Mesenchymal stem cell (in vitro differentiated cells and primary cell): ENCODE results near the gene VAC14.

Experiments used
- DNase-seq: peaks from one replicate; pipeline ENCODE4 v3.0.0-alpha.2; 2013
- H2AFZ ChIP-seq: one replicate; pipeline ENCODE4 v1.6.1; 2013; ENCODE audit warnings: low read depth, mild to moderate bottlenecking, control low read depth, inconsistent platforms, low read length, moderate library complexity
- H2AK5ac ChIP-seq: 2 replicates; pipeline ENCODE4 v1.6.1; 2013; ENCODE audit warnings: low read length, moderate library complexity, mild to moderate bottlenecking, inconsistent platforms; ENCODE audit not compliant: severe bottlenecking
- H2BK120ac ChIP-seq: one replicate; pipeline ENCODE4 v1.6.1; 2013; ENCODE audit warnings: low read depth, mild to moderate bottlenecking, inconsistent platforms, low read length, moderate library complexity
- H2BK12ac ChIP-seq, 2 experiments: one replicate each; pipeline ENCODE4 v1.6.1; 2013; ENCODE audit warnings: inconsistent platforms in 2 of 2, low read length in 2 of 2, mild to moderate bottlenecking in 2 of 2, moderate library complexity in 2 of 2, control low read depth in 1 of 2
- H2BK15ac ChIP-seq: one replicate; pipeline ENCODE4 v1.6.1; 2013; ENCODE audit warnings: mild to moderate bottlenecking, low read depth, inconsistent platforms; ENCODE audit not compliant: poor library complexity, severe bottlenecking
- H2BK5ac ChIP-seq: 2 replicates; pipeline ENCODE4 v1.6.1; 2013; ENCODE audit warnings: low read depth, mild to moderate bottlenecking, low read length, control low read depth, inconsistent platforms; ENCODE audit not compliant: poor library complexity, severe bottlenecking
- H3K14ac ChIP-seq, 2 experiments: one replicate each; pipeline ENCODE4 v1.6.1; 2013; ENCODE audit warnings: inconsistent platforms in 2 of 2, low read length in 2 of 2, control low read depth in 1 of 2, mild to moderate bottlenecking in 1 of 2, moderate library complexity in 1 of 2
- H3K18ac ChIP-seq, 2 experiments: one replicate each; pipeline ENCODE4 v1.6.1; 2013; ENCODE audit warnings: inconsistent platforms in 2 of 2, low read length in 2 of 2, control low read depth in 1 of 2, low read depth in 1 of 2, mild to moderate bottlenecking in 1 of 2
- H3K23ac ChIP-seq, 2 experiments: one replicate each; pipeline ENCODE4 v1.6.1; 2013; ENCODE audit warnings: inconsistent platforms in 2 of 2, low read length in 2 of 2, mild to moderate bottlenecking in 2 of 2, moderate library complexity in 2 of 2, control low read depth in 1 of 2
- H3K27ac ChIP-seq: 2 replicates; pipeline ENCODE4 v1.5.1; 2013; ENCODE audit warnings: mild to moderate bottlenecking, moderate library complexity, low read length, control low read depth, inconsistent platforms; ENCODE audit not compliant: poor library complexity, severe bottlenecking
- H3K27me3 ChIP-seq, 2 experiments: 2 replicates each; pipeline versions ENCODE4 v1.6.1 to v1.7.0; 2013; ENCODE audit warnings: low read length in 2 of 2, mild to moderate bottlenecking in 2 of 2, moderate library complexity in 2 of 2, control low read depth in 1 of 2, inconsistent platforms in 1 of 2; ENCODE audit not compliant: control insufficient read depth in 1 of 2, insufficient read depth in 1 of 2
- H3K36me3 ChIP-seq, 2 experiments: 2 replicates each; pipeline versions ENCODE4 v1.6.1 to v1.7.0; 2013; ENCODE audit warnings: low read length in 2 of 2, control low read depth in 1 of 2, inconsistent platforms in 1 of 2, low read depth in 1 of 2, mild to moderate bottlenecking in 1 of 2; ENCODE audit not compliant: insufficient read depth in 2 of 2, control insufficient read depth in 1 of 2
- H3K4ac ChIP-seq, 2 experiments: one replicate each; pipeline ENCODE4 v1.6.1; 2013; ENCODE audit warnings: inconsistent platforms in 2 of 2, low read length in 2 of 2, mild to moderate bottlenecking in 2 of 2, moderate library complexity in 2 of 2, control low read depth in 1 of 2, low read depth in 1 of 2
- H3K4me1 ChIP-seq: 2 replicates; pipeline ENCODE4 v1.6.1; 2013; ENCODE audit warnings: low read depth, low read length, control low read depth; ENCODE audit not compliant: control insufficient read depth, insufficient read depth
- H3K4me2 ChIP-seq: 2 replicates; pipeline ENCODE4 v1.6.1; 2013; ENCODE audit warnings: low read length, mild to moderate bottlenecking, inconsistent platforms; ENCODE audit not compliant: poor library complexity, severe bottlenecking
- H3K4me3 ChIP-seq, 2 experiments: 2 replicates each; pipeline versions ENCODE4 v1.5.1 to v1.7.0; 2013; ENCODE audit warnings: low read length in 2 of 2, mild to moderate bottlenecking in 2 of 2, control low read depth in 1 of 2, low read depth in 1 of 2; ENCODE audit not compliant: insufficient read depth in 1 of 2
- H3K79me1 ChIP-seq: replicated peaks from 2 replicates; pipeline ENCODE4 v1.6.1; 2013; ENCODE audit warnings: mild to moderate bottlenecking, control low read depth, low read length, inconsistent platforms; ENCODE audit not compliant: poor library complexity, severe bottlenecking
- H3K9ac ChIP-seq: 2 replicates; pipeline ENCODE4 v1.7.0; 2013; ENCODE audit warnings: mild to moderate bottlenecking, low read length, moderate library complexity
- H3K9me3 ChIP-seq: 2 replicates; pipeline ENCODE4 v1.7.0; 2013; ENCODE audit warnings: mild to moderate bottlenecking, low read length; ENCODE audit not compliant: control insufficient read depth
- H4K8ac ChIP-seq: one replicate; pipeline ENCODE4 v1.6.1; 2013; ENCODE audit warnings: inconsistent platforms, mild to moderate bottlenecking, low read length, moderate library complexity
- H4K91ac ChIP-seq: one replicate; pipeline ENCODE4 v1.6.1; 2013; ENCODE audit warnings: mild to moderate bottlenecking, low read length, inconsistent platforms
- WGBS: methylation state at CpG from one replicate; pipeline ENCODE4 v1.1.7; 2013; ENCODE audit warnings: mixed read lengths; 5-methylcytosine and 5-hydroxymethylcytosine counted together

The VAC14 gene

GRCh38 chr16:70657956-70658355 is 143.0 kb downstream of the VAC14 start:
- no peaks in the 10 kb centered on the region for H3K9me3 ChIP-seq
- no peak overlapping the region for H3K9ac ChIP-seq
- H4K91ac ChIP-seq = no peak overlapping the region
- H3K4me1 ChIP-seq = peaks cover 6% of the 10 kb centered on the region
- H3K4me3 ChIP-seq = no peak overlapping the region
- H3K23ac ChIP-seq = no peak overlapping the region
- no peak overlapping the region for H2BK12ac ChIP-seq
- H4K8ac ChIP-seq = no peak overlapping the region
- H3K27me3 ChIP-seq = no peaks in the 10 kb centered on the region
- no peak overlapping the region for H3K27ac ChIP-seq
- no peak overlapping the region for H2AFZ ChIP-seq
- H3K14ac ChIP-seq = no peak overlapping the region
- 84% methylated on average over 7 of the region's 7 CpGs for WGBS
- H3K79me1 ChIP-seq = peaks cover 3% of the 10 kb centered on the region
- no peak overlapping the region for H2BK5ac ChIP-seq
- H3K18ac ChIP-seq = no peak overlapping the region
- H2AK5ac ChIP-seq = no peak overlapping the region
- H3K4ac ChIP-seq = no peak overlapping the region
- no peak overlapping the region for H3K4me2 ChIP-seq
- H2BK120ac ChIP-seq = no peak overlapping the region
- DNase-seq = no peak
- peaks cover 3 to 16% of the 10 kb centered on the region in 2 experiments for H3K36me3 ChIP-seq
- H2BK15ac ChIP-seq = no peak overlapping the region

GRCh38 chr16:70656712-70657263 is 144.2 kb downstream of the VAC14 start:
- Histone ChIP-seq H3K4me3 (no peak overlapping the region), H3K14ac (no peak overlapping the region), H2BK5ac (no peak overlapping the region), H3K27ac (no peak overlapping the region), H4K8ac (no peak overlapping the region), H3K23ac (no peak overlapping the region), H3K79me1 (no peaks in the 10 kb centered on the region), H3K4me1 (peaks cover 2% of the 10 kb centered on the region), H3K9ac (no peak overlapping the region), H2BK15ac (no peak overlapping the region), H2AK5ac (no peak overlapping the region), H2BK12ac (no peak overlapping the region), H3K4ac (no peak overlapping the region), H2BK120ac (no peak overlapping the region), H3K36me3 (peaks cover 2 to 4% of the 10 kb centered on the region in 2 experiments), H2AFZ (no peak overlapping the region), H4K91ac (no peak overlapping the region), H3K4me2 (no peak overlapping the region), H3K18ac (no peak overlapping the region), H3K27me3 (no peaks in the 10 kb centered on the region), H3K9me3 (no peaks in the 10 kb centered on the region)
- no peak for DNase-seq
- 88% methylated on average over 22 of the region's 22 CpGs for WGBS

DNA sequence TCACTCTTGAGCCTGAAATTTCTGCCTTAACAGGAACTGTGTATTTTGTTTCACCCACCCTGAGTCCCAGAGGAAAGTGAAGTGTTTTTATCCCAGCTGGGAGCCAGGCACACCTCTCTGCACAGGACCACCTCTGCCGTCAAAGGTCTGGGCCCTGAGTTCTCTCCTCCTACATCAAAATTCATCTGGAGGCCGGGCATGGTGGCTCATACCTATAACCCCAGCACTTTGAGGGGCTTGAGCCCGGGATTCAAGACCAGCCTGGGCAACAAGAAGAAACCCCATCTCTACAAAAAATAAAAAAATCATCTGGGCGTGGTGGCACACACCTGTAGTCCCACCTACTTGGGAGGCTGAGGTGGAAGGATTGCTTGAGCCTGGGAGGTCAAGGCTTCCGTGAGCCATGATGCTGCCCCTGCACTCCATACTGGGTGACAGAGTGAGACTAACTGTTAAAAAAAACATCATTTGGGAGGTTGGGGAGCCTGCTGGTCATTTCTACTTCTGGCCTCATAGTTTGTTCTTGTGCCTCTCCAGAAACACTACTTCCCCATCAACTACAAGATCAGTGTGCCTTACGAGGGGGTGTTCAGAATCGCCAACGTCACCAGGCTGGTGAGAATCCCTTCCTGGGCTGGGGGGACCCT is 144.8 kb downstream of the VAC14 start:
- Histone ChIP-seq H3K9me3 (no peaks in the 10 kb centered on the region), H2BK120ac (no peak overlapping the region), H3K14ac (no peak overlapping the region), H2AK5ac (no peak overlapping the region), H3K4me1 (peaks cover 4% of the 10 kb centered on the region), H3K79me1 (no peaks in the 10 kb centered on the region), H3K9ac (no peak overlapping the region), H3K27me3 (no peaks in the 10 kb centered on the region), H3K18ac (no peak overlapping the region), H3K4me2 (no peak overlapping the region), H2BK15ac (no peak overlapping the region), H3K4me3 (no peak overlapping the region), H2AFZ (no peak overlapping the region), H3K27ac (no peak overlapping the region), H3K4ac (no peak overlapping the region), H3K23ac (no peak overlapping the region), H2BK12ac (no peak overlapping the region), H2BK5ac (no peak overlapping the region), H3K36me3 (no peaks in the 10 kb centered on the region), H4K8ac (no peak overlapping the region), H4K91ac (no peak overlapping the region)
- DNase-seq = no peak
- WGBS = 92% methylated on average over 7 of the region's 8 CpGs

DNA sequence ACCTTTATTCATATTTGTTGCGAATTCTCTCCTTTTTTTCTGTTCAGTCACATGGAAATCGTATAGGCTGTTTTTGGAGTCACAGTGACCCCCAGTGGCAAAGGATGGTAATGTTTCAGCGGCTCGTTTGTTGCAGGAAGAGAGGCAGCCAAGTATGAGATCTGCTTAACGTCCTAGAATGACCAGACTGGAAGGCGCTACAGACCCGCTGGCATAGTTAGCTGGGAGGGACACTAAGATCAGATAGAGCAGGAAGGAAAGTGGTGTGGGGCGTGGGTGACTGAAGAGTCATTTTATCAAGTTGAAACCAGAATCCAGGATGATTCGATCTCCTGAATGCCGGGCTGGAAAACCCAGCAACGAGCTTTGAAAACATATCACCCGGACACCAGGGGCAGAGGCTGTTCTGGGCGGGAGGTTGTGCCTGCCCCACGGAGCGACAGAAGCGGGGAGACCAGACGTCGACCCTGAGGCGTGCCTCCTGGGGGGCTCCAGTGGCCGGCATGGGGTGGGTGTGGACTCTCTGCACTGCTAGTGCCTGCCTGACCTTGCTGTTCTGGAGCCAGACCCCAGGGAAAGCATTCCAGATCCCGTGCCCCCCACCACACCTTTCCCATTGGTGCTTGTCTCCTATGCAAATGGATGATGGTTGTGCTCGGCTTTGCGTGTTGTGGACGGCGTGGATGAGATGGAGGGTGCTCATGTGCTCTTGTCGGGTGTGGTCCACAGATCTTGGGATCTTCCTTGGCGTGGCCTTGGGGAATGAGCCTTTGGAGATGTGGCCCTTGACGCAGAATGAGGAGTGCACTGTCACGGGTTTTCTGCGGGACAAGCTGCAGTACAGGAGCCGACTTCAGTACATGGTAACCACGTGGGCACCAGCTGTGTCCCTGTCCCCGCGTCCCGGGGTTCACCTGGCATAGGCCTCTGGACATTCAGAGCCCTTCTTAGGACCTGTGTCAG is 146.9 kb downstream of the VAC14 start:
- Histone ChIP-seq H2BK120ac (no peak overlapping the region), H2BK15ac (peak overlapping the region; percentile 61), H2BK5ac (no peak overlapping the region), H3K27me3 (no peaks in the 10 kb centered on the region), H4K91ac (peak overlapping the region; percentile 48), H3K23ac (no peak overlapping the region), H3K79me1 (no peaks in the 10 kb centered on the region), H3K14ac (no peak overlapping the region), H3K36me3 (no peaks in the 10 kb centered on the region), H3K9me3 (no peaks in the 10 kb centered on the region), H2BK12ac (peak overlapping the region; percentile 61 to 76), H3K4me2 (peak overlapping the region; percentile 30), H3K18ac (peak overlapping the region in 1 of 2 experiments; percentile 61), H3K4me3 (peak overlapping the region in 1 of 2 experiments; percentile 73), H2AK5ac (no peak overlapping the region), H2AFZ (peak overlapping the region; percentile 18), H4K8ac (peak overlapping the region; percentile 24), H3K4ac (peak overlapping the region; percentile 42 to 54), H3K4me1 (peaks cover 7% of the 10 kb centered on the region), H3K9ac (peak overlapping the region; percentile 81), H3K27ac (no peak overlapping the region)
- 59% methylated on average over 34 of the region's 35 CpGs for WGBS
- DNase-seq = peak; percentile 89
